ENCODE data around the gene GGNBP2. TPM values are rescaled to one million over a fixed set of nuclear protein-coding genes. Genes with fewer than 3 reads are reported as not detected.

The GGNBP2 gene
- total and polyA plus RNA-seq, 2 donors from 2014 or later, result 43.0 to 86.8 TPM

- TF ChIP-seq CTCF (IDR thresholded peaks at IDR 0.05; ENCODE audit: borderline replicate concordance, extremely low read depth, insufficient read depth), result no peak
- H3K27ac ChIP-seq (ENCODE audit: low read depth in 2 of 2, low read length in 2 of 2), result no peak overlapping the region
- H3K27me3 ChIP-seq (ENCODE audit: control insufficient read depth, insufficient read depth, low read length), result no peaks in the 10 kb centered on the region
- no peak overlapping the region for H3K4me3 ChIP-seq (ENCODE audit: low read length in 3 of 3)
- no peaks in the 10 kb centered on the region for H3K9me3 ChIP-seq (ENCODE audit: control insufficient read depth in 2 of 3, insufficient read depth in 1 of 3, low read length in 3 of 3)
- DNase-seq (no peak), FAIRE-seq (no peak)
- no peaks in the 10 kb centered on the region for H3K36me3 ChIP-seq (ENCODE audit: control insufficient read depth in 2 of 3, insufficient read depth in 3 of 3, low read length in 3 of 3)
- intact Hi-C loops (cut with DNase I), result no loop called here
- no peak overlapping the region for H3K9ac ChIP-seq (ENCODE audit: low read length in 3 of 3)
- H3K4me1 ChIP-seq (ENCODE audit: control insufficient read depth in 2 of 3, insufficient read depth in 2 of 3, low read depth in 1 of 3, low read length in 3 of 3), result peaks cover 0 to 21% (median 14%) of the 10 kb centered on the region in 3 donors
Measured at GRCh38 chr17:36594626-36595401, 50.1 kb downstream of the GGNBP2 start.

- intact Hi-C loops (cut with DNase I), result no loop called here
- Histone ChIP-seq H3K4me1 (ENCODE audit: control insufficient read depth in 2 of 3, insufficient read depth in 2 of 3, low read depth in 1 of 3, low read length in 3 of 3) (peaks cover 0 to 25% (median 17%) of the 10 kb centered on the region in 3 donors), H3K9me3 (ENCODE audit: control insufficient read depth in 2 of 3, insufficient read depth in 1 of 3, low read length in 3 of 3) (no peaks in the 10 kb centered on the region), H3K4me3 (ENCODE audit: low read length in 3 of 3) (no peak overlapping the region), H3K36me3 (ENCODE audit: control insufficient read depth in 2 of 3, insufficient read depth in 3 of 3, low read length in 3 of 3) (no peaks in the 10 kb centered on the region), H3K27ac (ENCODE audit: low read depth in 2 of 2, low read length in 2 of 2) (no peak overlapping the region), H3K9ac (ENCODE audit: low read length in 3 of 3) (no peak overlapping the region), H3K27me3 (ENCODE audit: control insufficient read depth, insufficient read depth, low read length) (no peaks in the 10 kb centered on the region)
- FAIRE-seq (no peak), DNase-seq (no peak)
- TF ChIP-seq CTCF (IDR thresholded peaks at IDR 0.05; ENCODE audit: borderline replicate concordance, extremely low read depth, insufficient read depth), result no peak
Measured at GRCh38 chr17:36597226-36597625, 52.5 kb downstream of the GGNBP2 start.

- Histone ChIP-seq H3K9me3 (ENCODE audit: control insufficient read depth in 2 of 3, insufficient read depth in 1 of 3, low read length in 3 of 3) (no peaks in the 10 kb centered on the region), H3K4me3 (ENCODE audit: low read length in 3 of 3) (no peak overlapping the region), H3K36me3 (ENCODE audit: control insufficient read depth in 2 of 3, insufficient read depth in 3 of 3, low read length in 3 of 3) (no peaks in the 10 kb centered on the region), H3K27ac (ENCODE audit: low read depth in 2 of 2, low read length in 2 of 2) (no peak overlapping the region), H3K4me1 (ENCODE audit: control insufficient read depth in 2 of 3, insufficient read depth in 2 of 3, low read depth in 1 of 3, low read length in 3 of 3) (peaks cover 0 to 23% (median 15%) of the 10 kb centered on the region in 3 donors), H3K27me3 (ENCODE audit: control insufficient read depth, insufficient read depth, low read length) (no peaks in the 10 kb centered on the region), H3K9ac (ENCODE audit: low read length in 3 of 3) (no peak overlapping the region)
- no peak for TF ChIP-seq CTCF (IDR thresholded peaks at IDR 0.05; ENCODE audit: borderline replicate concordance, extremely low read depth, insufficient read depth)
- intact Hi-C loops (cut with DNase I), result no loop called here
- DNase-seq, result no peak
- no peak for FAIRE-seq
Measured at GRCh38 chr17:36597866-36598777, 53.4 kb downstream of the GGNBP2 start.
